HG03045 (cell line): ENCODE measurements around the gene RAB3GAP1.
A peak's percentile ranks its signal among the peaks of the same experiment; 100 is the strongest.

Experiments used
- ATAC-seq: cut with Tn5 transposase; IDR thresholded peaks from one replicate; pipeline ENCODE4 v1.9.1; 2021; ENCODE audit warnings: mild to moderate bottlenecking, moderate library complexity; ENCODE audit not compliant: unreplicated experiment

The RAB3GAP1 gene

GRCh38 chr2:135162377-135162776 lies 110.3 kb downstream of the RAB3GAP1 start:
- no peak for ATAC-seq

GRCh38 chr2:135162786-135163185 lies 110.7 kb downstream of the RAB3GAP1 start:
- no peak for ATAC-seq

- ATAC-seq = peak; percentile 55
These were observed 111.2 kb downstream of the RAB3GAP1 start for GRCh38 chr2:135163306-135163705.

- ATAC-seq = no peak
These were observed 111.8 kb downstream of the RAB3GAP1 start for GRCh38 chr2:135163901-135164300.

- no peak for ATAC-seq
These were observed 112.3 kb downstream of the RAB3GAP1 start for GRCh38 chr2:135164431-135164830.

GRCh38 chr2:135167273-135167672 lies 115.2 kb downstream of the RAB3GAP1 start:
- ATAC-seq = no peak

- no peak for ATAC-seq
These were observed 116.2 kb downstream of the RAB3GAP1 start for GRCh38 chr2:135168204-135168856.

- ATAC-seq = no peak
These were observed 118.0 kb downstream of the RAB3GAP1 start for GRCh38 chr2:135169900-135170753.

GRCh38 chr2:135174049-135174809 lies 122.1 kb downstream of the RAB3GAP1 start:
- ATAC-seq = no peak

- no peak for ATAC-seq
These were observed 122.7 kb downstream of the RAB3GAP1 start for GRCh38 chr2:135174810-135175093.

GRCh38 chr2:135175177-135175576 lies 123.1 kb downstream of the RAB3GAP1 start:
- ATAC-seq = no peak

GRCh38 chr2:135179689-135180088 lies 127.6 kb downstream of the RAB3GAP1 start:
- no peak for ATAC-seq

GRCh38 chr2:135182190-135182589 lies 130.1 kb downstream of the RAB3GAP1 start:
- no peak for ATAC-seq

GRCh38 chr2:135182601-135183000 lies 130.5 kb downstream of the RAB3GAP1 start:
- no peak for ATAC-seq

GRCh38 chr2:135183822-135184221 lies 131.7 kb downstream of the RAB3GAP1 start:
- ATAC-seq = no peak

- ATAC-seq = no peak
These were observed 134.0 kb downstream of the RAB3GAP1 start for GRCh38 chr2:135186054-135186453.

GRCh38 chr2:135187270-135187669 lies 135.2 kb downstream of the RAB3GAP1 start:
- no peak for ATAC-seq

GRCh38 chr2:135189148-135189547 lies 137.1 kb downstream of the RAB3GAP1 start:
- ATAC-seq = no peak

GRCh38 chr2:135190799-135191198 lies 138.7 kb downstream of the RAB3GAP1 start:
- ATAC-seq = no peak

GRCh38 chr2:135198481-135198880 lies 146.4 kb downstream of the RAB3GAP1 start:
- no peak for ATAC-seq

GRCh38 chr2:135202751-135203150 lies 150.7 kb downstream of the RAB3GAP1 start:
- ATAC-seq = no peak

- ATAC-seq = no peak
These were observed 151.9 kb downstream of the RAB3GAP1 start for GRCh38 chr2:135203944-135204343.
